Body of pancreas (tissue), 4 donors: ENCODE results near the gene LRP3.

Experiments
- CTCF ChIP-seq, 7 experiments: fragments of 450-650 bp in 4 of 7; fragments of 200-600 bp in 3 of 7; sonication (generic) in 3 of 7; IDR thresholded peaks; one replicate each; pipeline ENCODE4 v1.5.1; 2016 to 2019; ENCODE audit warnings: antibody characterized with exemption in 7 of 7
- POLR2A ChIP-seq, 3 donors: fragments of 450-650 bp; IDR thresholded peaks; one replicate each; pipeline ENCODE4 v1.6.1; 2016; ENCODE audit warnings: antibody characterized with exemption in 3 of 3, mild to moderate bottlenecking in 2 of 3

- TF ChIP-seq POLR2A (IDR thresholded peaks at IDR 0.05) (no peak), CTCF (IDR thresholded peaks at IDR 0.05) (no peak)
Measured at GRCh38 chr19:33171222-33171795, 22.8 kb upstream of the LRP3 start.
